Neural cell (in vitro differentiated cells): ENCODE measurements around the gene CYP2D6. TPM values are rescaled to one million over a fixed set of nuclear protein-coding genes. Genes with fewer than 3 reads are reported as not detected.
"Not testable (repeated sequence)": the region's sequence is repeated elsewhere in the genome, so short reads cannot be mapped to it uniquely, and the experiment has no call there.

Source experiments
- H2AFZ ChIP-seq: fragments of 200-600, 300-800 bp; sonication (generic), shearing (Covaris generic); 2 replicates; pipeline ENCODE4 v1.6.0; 2014; ENCODE audit warnings: low read depth, mild to moderate bottlenecking, antibody characterized with exemption, low read length, moderate library complexity
- H3F3A ChIP-seq: fragments of 200-600 bp; shearing (Covaris generic); 2 replicates; pipeline ENCODE4 v1.6.1; 2016; ENCODE audit warnings: mild to moderate bottlenecking, moderate library complexity, mixed read lengths, antibody characterized with exemption, low read length; ENCODE audit not compliant: insufficient read depth, poor library complexity, severe bottlenecking
- H3K27ac ChIP-seq: fragments of 200-600, 300-800 bp; sonication (generic), shearing (Covaris generic); 2 replicates; pipeline ENCODE4 v1.5.1; 2014; ENCODE audit warnings: mild to moderate bottlenecking, low read length, moderate library complexity
- H3K27me3 ChIP-seq: fragments of 300-800, 200-600 bp; sonication (generic), shearing (Covaris generic); 2 replicates; pipeline ENCODE4 v1.6.0; 2014; ENCODE audit warnings: mild to moderate bottlenecking, low read depth, low read length, moderate library complexity; ENCODE audit not compliant: insufficient read depth
- H3K36me3 ChIP-seq: fragments of 300-800, 200-600 bp; sonication (generic), shearing (Covaris generic); 2 replicates; pipeline ENCODE4 v1.5.1; 2014; ENCODE audit warnings: mild to moderate bottlenecking, antibody characterized with exemption, low read length, moderate library complexity; ENCODE audit not compliant: insufficient read depth
- H3K4me2 ChIP-seq: fragments of 300-800, 200-600 bp; sonication (generic), shearing (Covaris generic); 2 replicates; pipeline ENCODE4 v1.6.0; 2014; ENCODE audit warnings: mild to moderate bottlenecking, low read length
- H3K4me3 ChIP-seq: fragments of 300-800, 200-600 bp; sonication (generic), shearing (Covaris generic); 2 replicates; pipeline ENCODE4 v1.5.1; 2014; ENCODE audit warnings: mild to moderate bottlenecking, low read length, moderate library complexity
- H3K79me2 ChIP-seq: fragments of 200-600 bp; shearing (Covaris generic); replicated peaks from 2 replicates; pipeline ENCODE4 v1.6.0; 2014; ENCODE audit warnings: mild to moderate bottlenecking, low read length, moderate library complexity; ENCODE audit not compliant: insufficient read depth
- H3K9ac ChIP-seq: fragments of 300-800, 200-600 bp; sonication (generic), shearing (Covaris generic); 2 replicates; pipeline ENCODE4 v1.6.1; 2016; ENCODE audit warnings: mild to moderate bottlenecking, low read length, mixed read lengths
- H3K9me2 ChIP-seq: fragments of 200-600 bp; shearing (Covaris generic); 2 replicates; pipeline ENCODE4 v1.6.1; 2016; ENCODE audit warnings: mild to moderate bottlenecking, low read length, mixed read lengths; ENCODE audit not compliant: insufficient read depth
- H3K9me3 ChIP-seq: fragments of 200-600, 300-800 bp; sonication (generic), shearing (Covaris generic); 2 replicates; pipeline ENCODE4 v1.6.1; 2016; ENCODE audit warnings: mild to moderate bottlenecking, mixed run types, low read length, moderate library complexity, mixed read lengths
- H4K20me1 ChIP-seq: fragments of 200-600 bp; shearing (Covaris generic); 2 replicates; pipeline ENCODE4 v1.6.1; 2016; ENCODE audit warnings: mild to moderate bottlenecking, mixed run types; ENCODE audit not compliant: insufficient read depth
- EZH2 ChIP-seq: fragments of 200-600, 300-800 bp; shearing (Covaris generic), sonication (generic); IDR thresholded peaks from 2 replicates; pipeline ENCODE4 v1.6.1; 2014; ENCODE audit warnings: antibody characterized with exemption, low read length, borderline replicate concordance, mild to moderate bottlenecking; ENCODE audit not compliant: insufficient read depth, poor library complexity, severe bottlenecking
- MXI1 ChIP-seq: fragments of 450-650 bp; conservative IDR thresholded peaks from 2 replicates; pipeline ENCODE4 v1.6.1; 2014; ENCODE audit warnings: antibody characterized with exemption, mild to moderate bottlenecking; ENCODE audit not compliant: poor library complexity, severe bottlenecking
- RAD21 ChIP-seq: fragments of 450-650 bp; conservative IDR thresholded peaks from 2 replicates; pipeline ENCODE4 v1.6.1; 2014; ENCODE audit warnings: antibody characterized with exemption, mild to moderate bottlenecking, moderate library complexity
- SMC3 ChIP-seq: fragments of 450-650 bp; conservative IDR thresholded peaks from 2 replicates; pipeline ENCODE4 v1.6.1; 2014; ENCODE audit warnings: antibody characterized with exemption, mild to moderate bottlenecking, moderate library complexity; ENCODE audit not compliant: poor library complexity
- polyA plus RNA-seq: library from polyadenylated mRNA; depleted of rRNA; stranded (reverse); fragments of >200 nt; gene quantifications from 2 replicates; pipeline ENCODE4 v1.2.3, GENCODE V29; 2014
- TF ChIP-seq, protein P1 (sequence below): IDR thresholded peaks from 2 replicates; pipeline ENCODE4 v1.6.1; 2012; ENCODE audit warnings: borderline replicate concordance
- TF ChIP-seq, protein P2 (sequence below): fragments of 450-650 bp; IDR thresholded peaks from 2 replicates; pipeline ENCODE4 v1.5.1; 2014; ENCODE audit warnings: antibody characterized with exemption, mild to moderate bottlenecking, moderate library complexity; ENCODE audit not compliant: poor library complexity, severe bottlenecking

Gene CYP2D6
- polyA plus RNA-seq, 1 donor from 2014 or later = 11.5 TPM

DNA sequence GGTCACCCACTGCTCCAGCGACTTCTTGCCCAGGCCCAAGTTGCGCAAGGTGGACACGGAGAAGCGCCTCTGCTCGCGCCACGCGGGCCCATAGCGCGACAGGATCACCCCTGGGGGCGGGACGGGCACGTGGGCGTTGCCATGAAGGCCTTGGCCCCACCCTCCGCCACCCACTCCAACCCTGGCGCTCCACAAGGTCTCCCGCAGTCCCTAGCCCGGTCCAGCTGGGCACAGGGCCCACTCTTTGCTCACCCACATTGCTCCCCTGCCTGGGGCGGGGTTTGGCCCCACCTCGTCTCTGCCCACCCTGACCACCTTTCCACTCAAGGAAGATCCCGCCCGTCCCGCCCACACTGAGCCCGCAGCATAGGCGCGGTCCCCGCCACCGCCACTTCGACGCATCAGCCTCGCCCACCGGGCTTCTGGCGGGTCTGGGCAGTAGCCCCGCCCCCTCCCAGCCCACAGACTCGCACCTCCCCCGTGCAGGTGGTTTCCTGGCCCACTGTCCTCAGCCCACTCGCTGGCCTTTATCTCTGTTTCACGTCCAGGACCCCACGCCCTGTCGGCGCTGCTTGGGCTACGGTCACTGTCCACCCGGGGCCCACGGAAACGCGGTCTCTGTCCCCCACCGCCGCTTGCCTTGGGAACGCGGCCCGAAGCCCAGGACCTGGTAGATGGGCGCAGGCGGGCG lies 12.3 kb upstream of the CYP2D6 start:
- Histone ChIP-seq H3K27me3 (no peaks in the 10 kb centered on the region), H3F3A (no peaks in the 10 kb centered on the region), H3K4me3 (no peak overlapping the region), H3K27ac (no peak overlapping the region), H3K36me3 (no peaks in the 10 kb centered on the region), H4K20me1 (no peaks in the 10 kb centered on the region), H3K9ac (no peak overlapping the region), H3K9me3 (no peaks in the 10 kb centered on the region), H3K79me2 (no peaks in the 10 kb centered on the region), H3K4me2 (no peak overlapping the region), H3K9me2 (no peaks in the 10 kb centered on the region), H2AFZ (no peak overlapping the region)
- TF ChIP-seq MXI1 = no peak
- TF ChIP-seq RAD21 = no peak
- TF ChIP-seq SMC3 = no peak
- TF ChIP-seq, protein P1, sequence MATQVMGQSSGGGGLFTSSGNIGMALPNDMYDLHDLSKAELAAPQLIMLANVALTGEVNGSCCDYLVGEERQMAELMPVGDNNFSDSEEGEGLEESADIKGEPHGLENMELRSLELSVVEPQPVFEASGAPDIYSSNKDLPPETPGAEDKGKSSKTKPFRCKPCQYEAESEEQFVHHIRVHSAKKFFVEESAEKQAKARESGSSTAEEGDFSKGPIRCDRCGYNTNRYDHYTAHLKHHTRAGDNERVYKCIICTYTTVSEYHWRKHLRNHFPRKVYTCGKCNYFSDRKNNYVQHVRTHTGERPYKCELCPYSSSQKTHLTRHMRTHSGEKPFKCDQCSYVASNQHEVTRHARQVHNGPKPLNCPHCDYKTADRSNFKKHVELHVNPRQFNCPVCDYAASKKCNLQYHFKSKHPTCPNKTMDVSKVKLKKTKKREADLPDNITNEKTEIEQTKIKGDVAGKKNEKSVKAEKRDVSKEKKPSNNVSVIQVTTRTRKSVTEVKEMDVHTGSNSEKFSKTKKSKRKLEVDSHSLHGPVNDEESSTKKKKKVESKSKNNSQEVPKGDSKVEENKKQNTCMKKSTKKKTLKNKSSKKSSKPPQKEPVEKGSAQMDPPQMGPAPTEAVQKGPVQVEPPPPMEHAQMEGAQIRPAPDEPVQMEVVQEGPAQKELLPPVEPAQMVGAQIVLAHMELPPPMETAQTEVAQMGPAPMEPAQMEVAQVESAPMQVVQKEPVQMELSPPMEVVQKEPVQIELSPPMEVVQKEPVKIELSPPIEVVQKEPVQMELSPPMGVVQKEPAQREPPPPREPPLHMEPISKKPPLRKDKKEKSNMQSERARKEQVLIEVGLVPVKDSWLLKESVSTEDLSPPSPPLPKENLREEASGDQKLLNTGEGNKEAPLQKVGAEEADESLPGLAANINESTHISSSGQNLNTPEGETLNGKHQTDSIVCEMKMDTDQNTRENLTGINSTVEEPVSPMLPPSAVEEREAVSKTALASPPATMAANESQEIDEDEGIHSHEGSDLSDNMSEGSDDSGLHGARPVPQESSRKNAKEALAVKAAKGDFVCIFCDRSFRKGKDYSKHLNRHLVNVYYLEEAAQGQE = no peak
- TF ChIP-seq, protein P2, sequence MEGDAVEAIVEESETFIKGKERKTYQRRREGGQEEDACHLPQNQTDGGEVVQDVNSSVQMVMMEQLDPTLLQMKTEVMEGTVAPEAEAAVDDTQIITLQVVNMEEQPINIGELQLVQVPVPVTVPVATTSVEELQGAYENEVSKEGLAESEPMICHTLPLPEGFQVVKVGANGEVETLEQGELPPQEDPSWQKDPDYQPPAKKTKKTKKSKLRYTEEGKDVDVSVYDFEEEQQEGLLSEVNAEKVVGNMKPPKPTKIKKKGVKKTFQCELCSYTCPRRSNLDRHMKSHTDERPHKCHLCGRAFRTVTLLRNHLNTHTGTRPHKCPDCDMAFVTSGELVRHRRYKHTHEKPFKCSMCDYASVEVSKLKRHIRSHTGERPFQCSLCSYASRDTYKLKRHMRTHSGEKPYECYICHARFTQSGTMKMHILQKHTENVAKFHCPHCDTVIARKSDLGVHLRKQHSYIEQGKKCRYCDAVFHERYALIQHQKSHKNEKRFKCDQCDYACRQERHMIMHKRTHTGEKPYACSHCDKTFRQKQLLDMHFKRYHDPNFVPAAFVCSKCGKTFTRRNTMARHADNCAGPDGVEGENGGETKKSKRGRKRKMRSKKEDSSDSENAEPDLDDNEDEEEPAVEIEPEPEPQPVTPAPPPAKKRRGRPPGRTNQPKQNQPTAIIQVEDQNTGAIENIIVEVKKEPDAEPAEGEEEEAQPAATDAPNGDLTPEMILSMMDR = no peak
- no peak for TF ChIP-seq EZH2

- H3F3A ChIP-seq, H3K4me2 ChIP-seq, H3K4me3 ChIP-seq, H3K27me3 ChIP-seq, H3K79me2 ChIP-seq, H3K27ac ChIP-seq, H3K36me3 ChIP-seq, H2AFZ ChIP-seq, H3K9me2 ChIP-seq, H3K9ac ChIP-seq, H4K20me1 ChIP-seq, H3K9me3 ChIP-seq: not testable (repeated sequence)
These were observed 10.9 kb upstream of the CYP2D6 start for GRCh38 chr22:42141307-42142057.

DNA sequence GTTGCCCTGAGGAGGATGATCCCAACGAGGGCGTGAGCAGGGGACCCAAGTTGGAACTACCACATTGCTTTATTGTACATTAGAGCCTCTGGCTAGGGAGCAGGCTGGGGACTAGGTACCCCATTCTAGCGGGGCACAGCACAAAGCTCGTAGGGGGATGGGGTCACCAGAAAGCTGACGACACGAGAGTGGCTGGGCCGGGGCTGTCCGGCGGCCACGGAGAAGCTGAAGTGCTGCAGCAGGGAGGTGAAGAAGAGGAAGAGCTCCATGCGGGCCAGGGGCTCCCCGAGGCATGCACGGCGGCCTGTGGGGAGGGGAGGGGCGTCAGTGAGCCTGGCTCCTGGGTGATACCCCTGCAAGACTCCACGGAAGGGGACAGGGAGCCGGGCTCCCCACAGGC lies 9.5 kb upstream of the CYP2D6 start:
- not testable (repeated sequence) for H3K9me3 ChIP-seq, H3K9me2 ChIP-seq, H3K27ac ChIP-seq

GRCh38 chr22:42139508-42139907 lies 8.9 kb upstream of the CYP2D6 start:
- not testable (repeated sequence) for H3K36me3 ChIP-seq, H3K27ac ChIP-seq, H3F3A ChIP-seq, H4K20me1 ChIP-seq, H3K9ac ChIP-seq, H3K27me3 ChIP-seq, H2AFZ ChIP-seq, H3K4me2 ChIP-seq, H3K9me2 ChIP-seq, H3K4me3 ChIP-seq, H3K9me3 ChIP-seq, H3K79me2 ChIP-seq

More for the DNA sequence above, 9.5 kb upstream of the CYP2D6 start:
- H3K4me3 ChIP-seq, H3K9ac ChIP-seq, H3K4me2 ChIP-seq, H3K27me3 ChIP-seq, H2AFZ ChIP-seq, H3F3A ChIP-seq, H3K79me2 ChIP-seq, H4K20me1 ChIP-seq, H3K36me3 ChIP-seq: not testable (repeated sequence)
